ENCODE data around the gene DDX1.
A peak's percentile ranks its signal among the peaks of the same experiment; 100 is the strongest.

DDX1 gene

DNA sequence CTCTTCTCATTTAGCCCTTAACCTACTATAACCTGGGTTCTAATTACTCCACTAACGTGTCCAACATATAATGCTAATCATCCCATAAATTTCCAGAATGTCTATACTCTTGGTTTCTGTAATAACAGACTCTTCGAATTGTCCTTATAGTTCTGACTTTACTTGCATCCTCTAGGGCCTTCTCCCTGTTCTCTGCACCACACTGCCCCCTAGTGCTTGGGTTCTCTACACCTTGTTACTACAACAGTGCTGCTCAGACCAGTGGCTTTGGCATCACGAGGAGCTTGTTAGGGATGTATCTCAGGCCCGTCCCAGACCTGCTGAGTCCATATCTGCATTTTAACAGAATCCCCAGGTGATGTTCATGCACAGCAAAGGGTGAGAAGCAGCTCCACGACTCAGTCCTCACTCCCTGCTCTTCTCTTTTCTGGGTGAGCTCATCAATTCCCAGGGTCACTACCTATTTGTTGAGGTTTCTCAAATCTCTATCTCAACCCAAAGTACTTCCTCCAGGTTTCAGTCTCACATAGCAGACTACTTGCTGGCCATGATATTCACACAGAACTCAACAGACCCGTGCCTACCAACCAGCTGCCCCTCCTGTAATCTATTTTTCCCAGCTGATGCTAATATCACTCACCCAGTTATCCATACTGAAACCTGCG, 14.5 kb upstream of the DDX1 start:
- Histone ChIP-seq H3K27ac (ENCODE audit: insufficient read depth, low read length, poor library complexity, severe bottlenecking) (no peak overlapping the region), H3K27me3 (replicated peaks; ENCODE audit: control insufficient read depth, insufficient read depth, low read length, poor library complexity, severe bottlenecking) (no peaks in the 10 kb centered on the region), H3K36me3 (ENCODE audit: control insufficient read depth, insufficient read depth, low read length) (no peaks in the 10 kb centered on the region), H3K9me3 (ENCODE audit: control insufficient read depth, low read length) (no peaks in the 10 kb centered on the region), H3K4me1 (ENCODE audit: control insufficient read depth, insufficient read depth, low read length, poor library complexity, severe bottlenecking) (no peaks in the 10 kb centered on the region), H3K4me3 (ENCODE audit: insufficient read depth, low read depth, low read length, poor library complexity, severe bottlenecking) (no peak overlapping the region)
- DNase-seq, result peak; percentile 50 to 73 (median 64)

GRCh38 chr2:15579641-15580040, 12.0 kb upstream of the DDX1 start:
- H3K4me3 ChIP-seq (ENCODE audit: insufficient read depth, low read depth, low read length, poor library complexity, severe bottlenecking), result no peak overlapping the region
- no peaks in the 10 kb centered on the region for H3K9me3 ChIP-seq (ENCODE audit: control insufficient read depth, low read length)
- H3K4me1 ChIP-seq (ENCODE audit: control insufficient read depth, insufficient read depth, low read length, poor library complexity, severe bottlenecking), result no peaks in the 10 kb centered on the region
- H3K36me3 ChIP-seq (ENCODE audit: control insufficient read depth, insufficient read depth, low read length), result no peaks in the 10 kb centered on the region
- H3K27ac ChIP-seq (ENCODE audit: insufficient read depth, low read length, poor library complexity, severe bottlenecking), result no peak overlapping the region
- H3K27me3 ChIP-seq (replicated peaks; ENCODE audit: control insufficient read depth, insufficient read depth, low read length, poor library complexity, severe bottlenecking), result no peaks in the 10 kb centered on the region
- DNase-seq, result no peak

GRCh38 chr2:15580451-15580850, 11.2 kb upstream of the DDX1 start:
- DNase-seq, result no peak

DNA sequence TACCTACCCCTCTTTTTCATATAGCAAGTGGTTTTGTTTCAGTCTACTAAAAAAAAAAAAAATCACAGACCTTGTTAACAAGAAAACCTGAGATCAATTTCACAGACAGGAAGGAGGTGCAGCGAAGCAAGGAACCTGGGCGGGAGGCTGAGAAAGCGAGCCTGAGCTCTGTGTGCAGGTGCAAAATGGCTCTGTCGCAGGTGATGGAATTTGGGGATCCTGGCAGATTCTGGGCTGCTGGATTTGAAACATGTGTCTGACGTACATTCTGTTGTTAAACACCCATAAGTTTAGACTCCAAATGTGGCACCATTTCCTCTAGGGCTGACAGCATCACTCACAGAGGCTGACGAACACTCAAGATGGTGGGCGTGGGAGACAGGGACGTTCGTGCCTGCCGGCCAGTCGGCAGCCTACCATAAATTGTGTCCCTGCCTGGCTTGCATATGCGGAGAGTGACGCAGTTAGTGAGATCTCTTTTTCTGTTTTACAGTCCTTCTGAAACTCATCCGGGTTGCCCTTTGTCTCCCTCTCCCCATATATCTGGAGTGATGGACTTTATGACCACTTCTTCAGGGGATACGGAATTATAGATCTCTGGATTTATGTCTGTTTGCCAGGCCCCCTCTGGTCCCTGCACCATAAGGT, 8.8 kb upstream of the DDX1 start:
- no peaks in the 10 kb centered on the region for H3K36me3 ChIP-seq (ENCODE audit: control insufficient read depth, insufficient read depth, low read length)
- H3K27me3 ChIP-seq (replicated peaks; ENCODE audit: control insufficient read depth, insufficient read depth, low read length, poor library complexity, severe bottlenecking), result no peaks in the 10 kb centered on the region
- no peaks in the 10 kb centered on the region for H3K4me1 ChIP-seq (ENCODE audit: control insufficient read depth, insufficient read depth, low read length, poor library complexity, severe bottlenecking)
- H3K9me3 ChIP-seq (ENCODE audit: control insufficient read depth, low read length), result no peaks in the 10 kb centered on the region
- H3K27ac ChIP-seq (ENCODE audit: insufficient read depth, low read length, poor library complexity, severe bottlenecking), result no peak overlapping the region
- H3K4me3 ChIP-seq (ENCODE audit: insufficient read depth, low read depth, low read length, poor library complexity, severe bottlenecking), result no peak overlapping the region
- DNase-seq, result no peak

More at GRCh38 chr2:15580451-15580850, 11.2 kb upstream of the DDX1 start:
- no peak overlapping the region for H3K27ac ChIP-seq (ENCODE audit: insufficient read depth, low read length, poor library complexity, severe bottlenecking)
- H3K36me3 ChIP-seq (ENCODE audit: control insufficient read depth, insufficient read depth, low read length), result no peaks in the 10 kb centered on the region
- no peaks in the 10 kb centered on the region for H3K27me3 ChIP-seq (replicated peaks; ENCODE audit: control insufficient read depth, insufficient read depth, low read length, poor library complexity, severe bottlenecking)
- H3K4me3 ChIP-seq (ENCODE audit: insufficient read depth, low read depth, low read length, poor library complexity, severe bottlenecking), result no peak overlapping the region
- no peaks in the 10 kb centered on the region for H3K4me1 ChIP-seq (ENCODE audit: control insufficient read depth, insufficient read depth, low read length, poor library complexity, severe bottlenecking)
- H3K9me3 ChIP-seq (ENCODE audit: control insufficient read depth, low read length), result no peaks in the 10 kb centered on the region

DNA sequence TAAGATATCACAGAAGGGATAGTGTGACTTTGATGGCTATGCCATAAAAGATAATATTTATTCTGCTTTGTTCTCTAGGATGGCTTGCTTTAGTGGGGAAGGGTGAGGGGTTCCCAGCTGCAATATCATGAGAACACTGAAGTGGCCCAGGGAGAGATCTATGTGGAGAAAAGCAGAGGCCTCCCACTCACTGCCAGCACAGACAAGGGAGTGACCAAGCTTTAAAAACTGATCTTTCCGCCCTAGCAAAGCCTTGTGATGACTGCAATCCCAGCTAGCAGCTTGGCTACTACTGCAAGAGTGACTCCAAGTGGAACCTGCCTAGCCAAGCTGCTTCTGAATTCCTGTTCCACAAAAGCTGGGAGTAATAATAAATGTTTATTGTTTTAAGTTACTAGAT, 7.8 kb upstream of the DDX1 start:
- H3K27ac ChIP-seq (ENCODE audit: insufficient read depth, low read length, poor library complexity, severe bottlenecking), result no peak overlapping the region
- H3K9me3 ChIP-seq (ENCODE audit: control insufficient read depth, low read length), result no peaks in the 10 kb centered on the region
- H3K4me3 ChIP-seq (ENCODE audit: insufficient read depth, low read depth, low read length, poor library complexity, severe bottlenecking), result no peak overlapping the region
- H3K4me1 ChIP-seq (ENCODE audit: control insufficient read depth, insufficient read depth, low read length, poor library complexity, severe bottlenecking), result no peaks in the 10 kb centered on the region
- H3K36me3 ChIP-seq (ENCODE audit: control insufficient read depth, insufficient read depth, low read length), result no peaks in the 10 kb centered on the region
- no peak for DNase-seq
- H3K27me3 ChIP-seq (replicated peaks; ENCODE audit: control insufficient read depth, insufficient read depth, low read length, poor library complexity, severe bottlenecking), result no peaks in the 10 kb centered on the region

DNA sequence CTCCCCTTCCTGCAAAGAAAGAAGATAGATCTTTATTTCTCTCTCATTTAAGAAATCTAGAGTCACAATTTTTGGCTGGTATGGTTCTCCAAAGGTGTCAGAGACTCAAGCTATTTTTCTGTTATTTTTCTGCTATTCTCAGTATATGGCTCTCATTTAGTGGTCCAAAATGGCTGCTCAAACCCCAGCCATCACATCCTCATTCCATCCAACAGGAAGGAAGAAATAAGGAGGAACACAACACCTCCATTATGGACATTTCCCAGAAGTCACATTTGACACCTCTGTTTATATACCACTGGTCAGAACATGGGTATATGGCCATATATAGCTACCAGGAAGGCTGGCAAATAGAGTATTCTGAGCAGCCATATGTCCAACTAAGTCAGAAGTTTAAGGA, 7.4 kb upstream of the DDX1 start:
- Histone ChIP-seq H3K9me3 (ENCODE audit: control insufficient read depth, low read length) (no peaks in the 10 kb centered on the region), H3K4me1 (ENCODE audit: control insufficient read depth, insufficient read depth, low read length, poor library complexity, severe bottlenecking) (no peaks in the 10 kb centered on the region), H3K27ac (ENCODE audit: insufficient read depth, low read length, poor library complexity, severe bottlenecking) (no peak overlapping the region), H3K36me3 (ENCODE audit: control insufficient read depth, insufficient read depth, low read length) (no peaks in the 10 kb centered on the region), H3K27me3 (replicated peaks; ENCODE audit: control insufficient read depth, insufficient read depth, low read length, poor library complexity, severe bottlenecking) (no peaks in the 10 kb centered on the region), H3K4me3 (ENCODE audit: insufficient read depth, low read depth, low read length, poor library complexity, severe bottlenecking) (no peak overlapping the region)
- no peak for DNase-seq

- H3K27ac ChIP-seq (ENCODE audit: insufficient read depth, low read length, poor library complexity, severe bottlenecking), result no peak overlapping the region
- H3K27me3 ChIP-seq (replicated peaks; ENCODE audit: control insufficient read depth, insufficient read depth, low read length, poor library complexity, severe bottlenecking), result no peaks in the 10 kb centered on the region
- DNase-seq, result no peak
- H3K4me3 ChIP-seq (ENCODE audit: insufficient read depth, low read depth, low read length, poor library complexity, severe bottlenecking), result no peak overlapping the region
- no peaks in the 10 kb centered on the region for H3K36me3 ChIP-seq (ENCODE audit: control insufficient read depth, insufficient read depth, low read length)
- no peaks in the 10 kb centered on the region for H3K4me1 ChIP-seq (ENCODE audit: control insufficient read depth, insufficient read depth, low read length, poor library complexity, severe bottlenecking)
- no peaks in the 10 kb centered on the region for H3K9me3 ChIP-seq (ENCODE audit: control insufficient read depth, low read length)
These were observed 6.8 kb upstream of the DDX1 start for GRCh38 chr2:15584767-15585469.

DNA sequence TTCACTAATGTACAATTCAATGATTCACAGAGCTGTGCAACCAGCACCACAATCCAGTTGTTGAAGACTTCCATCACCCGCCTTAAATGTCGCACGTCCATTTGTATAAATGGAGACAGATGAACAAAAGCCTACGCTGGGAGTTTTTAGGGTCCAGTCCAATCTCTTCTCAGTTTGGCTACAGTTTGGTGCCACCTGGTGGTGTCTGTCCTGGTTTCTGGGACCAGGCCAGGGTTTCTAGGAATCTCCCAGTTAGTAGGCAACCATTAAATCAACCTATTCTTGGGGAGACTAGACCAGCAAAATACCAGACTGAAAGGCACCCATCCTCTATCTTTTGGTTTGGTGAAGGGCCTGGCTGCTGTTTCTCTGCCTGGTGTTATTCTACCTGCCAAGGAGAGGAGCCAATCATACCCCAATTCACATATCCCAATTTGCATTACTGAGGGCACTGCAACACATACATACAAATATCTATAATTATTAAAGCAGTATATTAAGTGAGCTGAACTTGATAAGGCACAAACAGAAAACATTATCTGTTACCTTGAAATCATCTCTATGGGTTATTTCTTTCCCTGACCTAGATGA, 3.2 kb upstream of the DDX1 start:
- Histone ChIP-seq H3K4me1 (ENCODE audit: control insufficient read depth, insufficient read depth, low read length, poor library complexity, severe bottlenecking) (peaks cover 15% of the 10 kb centered on the region), H3K36me3 (ENCODE audit: control insufficient read depth, insufficient read depth, low read length) (no peaks in the 10 kb centered on the region), H3K27me3 (replicated peaks; ENCODE audit: control insufficient read depth, insufficient read depth, low read length, poor library complexity, severe bottlenecking) (no peaks in the 10 kb centered on the region), H3K27ac (ENCODE audit: insufficient read depth, low read length, poor library complexity, severe bottlenecking) (no peak overlapping the region), H3K9me3 (ENCODE audit: control insufficient read depth, low read length) (no peaks in the 10 kb centered on the region), H3K4me3 (ENCODE audit: insufficient read depth, low read depth, low read length, poor library complexity, severe bottlenecking) (no peak overlapping the region)
- DNase-seq, result no peak

DNA sequence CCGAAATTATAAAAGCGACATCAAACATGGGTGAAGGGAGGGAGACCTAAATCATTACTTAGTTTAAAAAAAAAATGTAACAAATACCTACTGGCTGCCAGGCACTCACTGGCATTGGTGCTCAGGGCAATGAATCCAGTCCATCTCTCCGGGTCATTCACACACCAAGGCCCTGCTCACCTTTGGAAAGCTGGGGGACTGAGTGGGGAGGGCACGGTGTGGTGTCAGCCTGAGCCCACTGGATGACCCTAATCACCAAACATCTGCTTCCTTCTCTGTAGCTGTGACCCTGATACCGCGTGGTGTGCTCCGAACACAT, 336 bp upstream of the DDX1 start:
- Histone ChIP-seq H3K36me3 (ENCODE audit: control insufficient read depth, insufficient read depth, low read length) (peaks cover 10% of the 10 kb centered on the region), H3K4me3 (ENCODE audit: insufficient read depth, low read depth, low read length, poor library complexity, severe bottlenecking) (peak overlapping the region; percentile 93), H3K9me3 (ENCODE audit: control insufficient read depth, low read length) (no peaks in the 10 kb centered on the region), H3K27me3 (replicated peaks; ENCODE audit: control insufficient read depth, insufficient read depth, low read length, poor library complexity, severe bottlenecking) (no peaks in the 10 kb centered on the region), H3K4me1 (ENCODE audit: control insufficient read depth, insufficient read depth, low read length, poor library complexity, severe bottlenecking) (peaks cover 15% of the 10 kb centered on the region), H3K27ac (ENCODE audit: insufficient read depth, low read length, poor library complexity, severe bottlenecking) (peak overlapping the region; percentile 73)
- DNase-seq, result no peak

GRCh38 chr2:15593327-15593705, 1.6 kb downstream of the DDX1 start:
- Histone ChIP-seq H3K4me1 (ENCODE audit: control insufficient read depth, insufficient read depth, low read length, poor library complexity, severe bottlenecking) (peaks cover 15% of the 10 kb centered on the region), H3K36me3 (ENCODE audit: control insufficient read depth, insufficient read depth, low read length) (peaks cover 21% of the 10 kb centered on the region), H3K4me3 (ENCODE audit: insufficient read depth, low read depth, low read length, poor library complexity, severe bottlenecking) (no peak overlapping the region), H3K27ac (ENCODE audit: insufficient read depth, low read length, poor library complexity, severe bottlenecking) (no peak overlapping the region), H3K9me3 (ENCODE audit: control insufficient read depth, low read length) (no peaks in the 10 kb centered on the region), H3K27me3 (replicated peaks; ENCODE audit: control insufficient read depth, insufficient read depth, low read length, poor library complexity, severe bottlenecking) (no peaks in the 10 kb centered on the region)
- no peak for DNase-seq

Measured in effector memory CD4-positive, alpha-beta T cell (primary cell).